Stimulated activated naive CD8-positive, alpha-beta T cell treated with anti-CD3 and anti-CD28 coated beads, Interleukin-15, Interleukin-2, amounts not matched to agents 100 U/mL and 50 U/mL, for 24 hours (primary cell): ENCODE measurements around the gene NDOR1.

ENCODE experiments used
- ATAC-seq: fragments of 150-1000 bp; cut with Tn5 transposase; one replicate; pipeline ENCODE4 v1.10.0; 2021
- DNase-seq: peaks from one replicate; pipeline ENCODE4 v3.0.0; 2021

NDOR1 gene

DNA sequence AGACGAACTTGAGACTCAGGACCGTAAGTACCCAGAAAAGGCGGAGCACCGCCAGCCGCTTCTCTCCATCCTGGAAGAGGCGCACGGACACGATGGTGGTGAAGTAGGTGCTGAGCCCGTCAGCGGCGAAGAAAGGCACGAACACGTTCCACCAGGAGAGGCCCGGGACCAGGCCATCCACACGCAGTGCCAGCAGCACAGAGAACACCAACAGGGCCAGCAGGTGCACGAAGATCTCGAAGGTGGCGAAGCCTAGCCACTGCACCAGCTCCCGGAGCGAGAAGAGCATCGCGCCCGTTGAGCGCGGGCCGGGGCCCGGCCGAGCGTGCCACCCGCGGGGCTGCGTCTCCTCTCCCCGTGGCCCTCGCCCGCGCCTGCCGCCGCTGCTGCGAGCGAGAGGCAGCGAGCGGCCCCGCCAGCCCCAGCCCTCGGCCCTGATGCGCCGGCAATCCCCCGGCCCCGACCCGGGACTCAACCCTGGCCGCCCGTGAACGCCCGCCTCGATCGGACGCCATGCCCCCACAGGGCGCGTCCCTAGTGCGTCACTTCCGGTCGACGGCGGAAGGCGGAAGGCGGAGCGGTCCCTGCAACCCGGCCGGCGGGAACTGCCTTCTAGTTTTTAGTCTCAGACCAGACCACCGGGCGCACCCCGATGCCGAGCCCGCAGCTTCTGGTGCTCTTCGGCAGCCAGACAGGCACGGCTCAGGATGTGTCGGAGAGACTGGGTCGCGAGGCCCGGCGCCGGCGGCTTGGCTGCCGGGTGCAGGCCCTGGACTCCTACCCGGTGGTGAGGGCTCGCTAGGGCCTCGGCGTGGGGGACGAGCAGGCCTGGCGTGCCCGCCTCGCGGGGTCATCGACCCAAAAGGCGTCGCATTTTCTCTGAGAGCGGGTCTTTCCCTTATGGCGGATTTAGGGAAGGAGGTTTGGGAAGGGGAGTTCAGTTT is at the start of gene NDOR1, which contains the start of gene TMEM203:
NDOR1 (plus strand) TSS at position 575 of the 944 bp plus-strand sequence; CDS start at position 653, 78 bp downstream.
TMEM203 (minus strand) TSS at position 523 of the 944 bp plus-strand sequence; CDS start at position 289, 234 bp downstream.
- ATAC-seq (peak; percentile 65), DNase-seq (peak; percentile 99)

DNA sequence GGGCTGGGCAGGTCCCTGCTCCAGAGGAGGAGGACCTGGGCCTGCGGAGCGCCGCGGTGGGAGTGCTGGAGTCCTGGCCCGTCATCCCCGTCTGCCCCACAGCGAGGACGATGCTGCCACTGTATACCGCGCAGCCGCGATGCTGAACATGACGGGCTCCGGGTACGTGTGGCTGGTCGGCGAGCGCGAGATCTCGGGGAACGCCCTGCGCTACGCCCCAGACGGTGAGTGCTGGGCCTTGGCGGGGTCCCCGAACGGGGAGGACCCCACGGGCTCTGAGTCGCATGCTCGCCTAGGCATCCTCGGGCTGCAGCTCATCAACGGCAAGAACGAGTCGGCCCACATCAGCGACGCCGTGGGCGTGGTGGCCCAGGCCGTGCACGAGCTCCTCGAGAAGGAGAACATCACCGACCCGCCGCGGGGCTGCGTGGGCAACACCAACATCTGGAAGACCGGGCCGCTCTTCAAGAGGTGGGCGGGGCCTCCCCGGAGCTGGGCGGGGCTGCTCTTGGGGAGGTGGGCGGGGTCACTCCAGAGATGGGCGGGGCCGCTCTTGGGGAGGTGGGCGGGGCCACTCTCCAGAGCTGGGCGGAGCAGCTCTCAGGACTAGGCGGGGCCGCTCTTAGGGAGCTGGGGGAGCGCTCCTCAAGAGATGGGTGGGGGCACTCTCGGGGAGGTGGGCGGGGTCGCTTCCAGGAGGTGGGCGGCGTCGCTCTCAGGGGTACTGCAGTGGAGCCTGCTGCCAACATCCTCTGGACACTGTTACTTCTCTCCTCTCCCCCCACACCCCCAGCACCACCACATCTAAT is 48.7 kb upstream of the NDOR1 start:
- DNase-seq, result peak; percentile 75
- peak; percentile 58 for ATAC-seq

DNA sequence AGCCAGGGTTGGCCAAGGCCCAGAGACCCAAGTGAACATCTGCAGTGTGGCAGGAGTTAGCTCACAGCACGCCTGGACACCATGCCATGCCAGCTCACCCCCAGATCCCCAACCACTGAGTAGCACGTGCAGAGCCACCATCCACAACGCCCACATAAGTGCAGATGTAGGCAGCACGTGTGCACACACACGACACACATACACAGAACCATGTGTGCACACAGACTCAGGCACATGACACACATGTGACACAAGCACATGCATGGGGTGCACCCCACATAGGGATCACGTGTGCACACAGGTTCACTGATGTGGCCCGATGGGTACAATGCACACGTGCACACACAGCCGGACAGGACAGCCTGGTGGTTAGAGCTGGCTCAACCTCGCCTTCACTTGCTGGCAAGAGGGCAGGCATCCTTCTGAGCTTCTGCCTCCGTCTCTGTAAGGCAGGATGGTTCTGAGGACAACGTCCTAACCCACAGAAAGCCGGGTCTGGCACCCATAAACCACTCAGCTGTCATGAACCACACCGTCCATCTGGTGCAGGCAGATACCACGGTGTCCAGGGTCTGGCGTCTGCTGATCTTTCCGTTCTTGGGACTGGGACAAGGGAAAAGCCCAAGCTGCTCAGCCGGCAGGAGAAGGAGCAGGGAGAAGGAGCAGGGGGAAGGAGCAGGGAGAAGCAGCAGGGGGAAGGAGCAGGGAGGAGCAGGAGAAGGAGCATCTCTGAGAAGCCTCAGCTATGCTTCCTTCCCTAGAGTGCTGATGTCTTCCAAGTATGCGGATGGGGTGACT is 47.7 kb upstream of the NDOR1 start:
- no peak for ATAC-seq

GRCh38 chr9:137158625-137159024 is 46.9 kb upstream of the NDOR1 start:
- DNase-seq (no peak), ATAC-seq (no peak)

More for the DNA sequence above, 47.7 kb upstream of the NDOR1 start:
- DNase-seq, result no peak

- ATAC-seq (no peak), DNase-seq (no peak)
Measured at GRCh38 chr9:137159105-137160053, 46.1 kb upstream of the NDOR1 start.

DNA sequence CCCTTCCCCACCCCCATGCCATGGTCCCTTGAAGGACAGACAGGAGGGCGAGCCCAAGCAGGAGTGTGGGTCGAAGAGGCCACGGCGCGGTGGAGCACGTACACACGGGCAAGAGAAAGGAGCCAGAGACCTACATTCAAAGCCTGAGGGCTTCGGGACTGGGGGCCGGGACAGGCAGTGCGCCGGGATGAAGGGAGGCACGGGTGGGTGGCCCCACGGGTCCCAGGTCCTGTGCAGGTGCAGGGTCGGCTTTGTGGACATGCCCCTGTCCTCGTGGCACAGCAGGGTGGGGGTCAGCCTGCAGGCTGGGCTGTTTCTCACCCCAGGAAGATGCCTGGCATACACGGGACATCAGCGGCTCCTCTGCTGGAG is 45.5 kb upstream of the NDOR1 start:
- no peak for ATAC-seq

GRCh38 chr9:137160716-137161557 is 44.6 kb upstream of the NDOR1 start:
- no peak for DNase-seq
- ATAC-seq, result no peak

More for the DNA sequence above, 45.5 kb upstream of the NDOR1 start:
- DNase-seq, result no peak

DNA sequence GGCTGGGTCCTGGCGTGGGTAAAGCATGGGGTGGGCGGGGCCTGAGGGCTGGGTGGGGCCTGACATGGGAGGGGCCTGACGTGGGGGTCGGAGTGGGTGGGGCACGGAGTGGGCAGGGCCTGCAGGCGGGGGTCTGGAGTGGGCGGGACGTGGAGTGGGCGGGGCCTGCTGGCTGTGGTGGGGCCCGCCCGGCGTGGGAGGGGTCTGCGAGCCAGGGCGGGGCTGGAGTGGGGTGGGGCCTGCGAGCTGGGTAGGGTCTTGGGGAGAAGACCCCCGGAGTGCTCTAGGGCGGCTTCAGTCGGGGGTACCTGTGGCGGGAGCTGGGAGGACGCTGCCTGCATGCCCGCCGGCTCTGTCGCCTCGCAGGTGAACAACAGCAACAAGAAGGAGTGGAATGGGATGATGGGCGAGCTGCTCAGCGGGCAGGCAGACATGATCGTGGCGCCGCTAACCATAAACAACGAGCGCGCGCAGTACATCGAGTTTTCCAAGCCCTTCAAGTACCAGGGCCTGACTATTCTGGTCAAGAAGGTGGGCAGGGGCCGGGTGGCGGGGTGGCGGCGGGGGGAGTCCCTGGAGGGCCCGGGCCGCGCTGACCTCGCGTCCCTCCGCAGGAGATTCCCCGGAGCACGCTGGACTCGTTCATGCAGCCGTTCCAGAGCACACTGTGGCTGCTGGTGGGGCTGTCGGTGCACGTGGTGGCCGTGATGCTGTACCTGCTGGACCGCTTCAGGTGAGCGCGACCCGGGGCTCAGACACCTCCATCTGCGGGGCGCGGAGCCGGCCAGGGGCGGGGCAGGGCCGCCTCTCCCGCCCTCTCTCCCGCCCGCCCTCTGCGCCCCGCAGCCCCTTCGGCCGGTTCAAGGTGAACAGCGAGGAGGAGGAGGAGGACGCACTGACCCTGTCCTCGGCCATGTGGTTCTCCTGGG is 43.7 kb upstream of the NDOR1 start:
- DNase-seq, result no peak
- no peak for ATAC-seq

DNA sequence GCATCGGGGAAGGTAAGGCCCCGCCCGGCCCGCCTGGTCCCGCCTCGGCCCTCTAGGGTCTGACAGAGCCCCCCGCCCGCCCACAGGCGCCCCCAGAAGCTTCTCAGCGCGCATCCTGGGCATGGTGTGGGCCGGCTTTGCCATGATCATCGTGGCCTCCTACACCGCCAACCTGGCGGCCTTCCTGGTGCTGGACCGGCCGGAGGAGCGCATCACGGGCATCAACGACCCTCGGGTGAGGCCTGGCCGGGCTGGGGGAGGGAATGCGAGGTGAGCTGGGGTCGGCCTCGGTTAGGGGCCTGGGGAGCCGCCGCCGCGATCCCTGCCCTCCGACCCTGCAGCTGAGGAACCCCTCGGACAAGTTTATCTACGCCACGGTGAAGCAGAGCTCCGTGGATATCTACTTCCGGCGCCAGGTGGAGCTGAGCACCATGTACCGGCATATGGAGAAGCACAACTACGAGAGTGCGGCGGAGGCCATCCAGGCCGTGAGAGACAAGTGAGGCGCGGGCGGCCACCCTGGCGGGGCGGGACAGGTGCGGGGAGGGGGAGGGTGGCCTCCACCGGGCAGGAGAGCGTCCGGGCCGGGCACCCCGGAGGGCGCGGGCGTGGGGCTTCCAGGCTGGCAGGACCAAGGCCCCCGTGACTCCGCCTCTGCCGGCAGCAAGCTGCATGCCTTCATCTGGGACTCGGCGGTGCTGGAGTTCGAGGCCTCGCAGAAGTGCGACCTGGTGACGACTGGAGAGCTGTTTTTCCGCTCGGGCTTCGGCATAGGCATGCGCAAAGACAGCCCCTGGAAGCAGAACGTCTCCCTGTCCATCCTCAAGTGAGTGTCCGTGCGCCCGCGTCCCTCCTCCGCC is 42.8 kb upstream of the NDOR1 start:
- ATAC-seq, result no peak
- DNase-seq, result no peak

DNA sequence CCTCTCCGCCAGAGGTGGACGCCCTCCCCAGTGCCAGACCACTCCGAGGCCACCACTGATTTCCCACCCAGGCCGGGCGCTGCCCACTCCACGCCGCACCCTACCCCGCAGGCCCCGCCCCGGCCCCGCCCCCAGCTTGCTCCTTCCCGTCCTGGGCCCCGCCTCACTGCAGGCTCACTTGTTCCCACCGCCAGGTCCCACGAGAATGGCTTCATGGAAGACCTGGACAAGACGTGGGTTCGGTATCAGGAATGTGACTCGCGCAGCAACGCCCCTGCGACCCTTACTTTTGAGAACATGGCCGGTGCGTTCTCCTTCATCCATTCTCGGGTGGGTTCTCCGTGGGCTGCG is 42.2 kb upstream of the NDOR1 start:
- no peak for DNase-seq
- no peak for ATAC-seq

DNA sequence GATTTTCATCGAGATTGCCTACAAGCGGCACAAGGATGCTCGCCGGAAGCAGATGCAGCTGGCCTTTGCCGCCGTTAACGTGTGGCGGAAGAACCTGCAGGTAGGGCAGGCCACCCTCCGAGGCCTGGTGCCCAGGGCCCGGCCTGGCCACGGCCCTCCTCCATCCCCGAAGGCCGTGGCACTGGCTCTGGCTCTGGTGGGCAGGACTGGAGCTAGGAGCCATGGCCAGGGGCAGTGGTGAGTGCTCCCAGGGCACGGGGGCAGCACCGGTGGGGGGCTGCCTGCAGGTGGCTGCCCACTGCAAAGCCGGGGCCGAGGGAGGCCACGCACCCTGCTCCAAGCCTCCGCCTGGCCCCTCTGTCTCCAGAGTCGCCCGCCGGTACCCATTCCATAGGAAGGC is 41.7 kb upstream of the NDOR1 start:
- DNase-seq (no peak), ATAC-seq (no peak)

DNA sequence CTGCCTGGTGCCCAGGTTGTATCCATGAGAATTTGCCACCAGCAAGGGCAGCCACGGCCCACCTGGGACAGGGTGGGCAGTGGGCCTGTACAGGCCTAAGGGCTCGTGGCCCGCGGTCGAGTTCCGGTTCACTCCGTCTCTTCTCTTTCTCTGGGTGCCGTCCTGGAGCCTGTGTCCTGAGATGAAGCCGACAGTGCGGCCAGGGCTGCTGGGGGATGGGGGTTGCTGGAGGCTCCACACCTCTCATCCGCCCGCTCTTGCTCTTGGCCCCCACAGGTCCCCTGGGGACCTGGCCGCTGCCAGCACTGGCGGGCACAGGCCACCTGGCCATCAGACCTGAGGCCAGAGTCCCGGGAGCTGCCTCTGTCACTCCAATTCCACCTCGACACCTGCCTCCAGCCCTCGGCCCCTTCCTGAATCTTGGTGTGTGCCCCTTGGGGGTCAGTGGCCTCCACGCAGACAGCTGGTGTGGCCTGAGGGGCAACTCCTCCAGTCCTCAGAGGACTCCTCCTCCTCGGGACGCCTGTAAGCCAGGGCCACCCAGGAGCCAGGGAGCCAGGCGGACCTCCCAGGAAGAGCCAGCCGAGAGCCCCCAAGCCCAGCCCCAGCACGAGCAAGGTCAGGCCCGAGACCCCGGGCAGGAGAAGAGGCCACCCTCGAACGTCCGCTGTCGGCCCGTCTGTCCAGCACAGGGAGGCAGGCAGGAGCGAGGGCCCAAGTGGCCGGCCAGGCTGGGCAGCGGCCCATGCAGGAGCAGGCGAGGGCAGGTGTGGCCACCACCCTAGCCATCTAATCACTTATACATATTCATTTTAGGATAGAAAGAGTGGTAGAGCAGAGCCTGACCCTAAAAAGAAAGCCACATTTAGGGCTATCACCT is 40.9 kb upstream of the NDOR1 start:
- ATAC-seq (no peak), DNase-seq (no peak)

DNA sequence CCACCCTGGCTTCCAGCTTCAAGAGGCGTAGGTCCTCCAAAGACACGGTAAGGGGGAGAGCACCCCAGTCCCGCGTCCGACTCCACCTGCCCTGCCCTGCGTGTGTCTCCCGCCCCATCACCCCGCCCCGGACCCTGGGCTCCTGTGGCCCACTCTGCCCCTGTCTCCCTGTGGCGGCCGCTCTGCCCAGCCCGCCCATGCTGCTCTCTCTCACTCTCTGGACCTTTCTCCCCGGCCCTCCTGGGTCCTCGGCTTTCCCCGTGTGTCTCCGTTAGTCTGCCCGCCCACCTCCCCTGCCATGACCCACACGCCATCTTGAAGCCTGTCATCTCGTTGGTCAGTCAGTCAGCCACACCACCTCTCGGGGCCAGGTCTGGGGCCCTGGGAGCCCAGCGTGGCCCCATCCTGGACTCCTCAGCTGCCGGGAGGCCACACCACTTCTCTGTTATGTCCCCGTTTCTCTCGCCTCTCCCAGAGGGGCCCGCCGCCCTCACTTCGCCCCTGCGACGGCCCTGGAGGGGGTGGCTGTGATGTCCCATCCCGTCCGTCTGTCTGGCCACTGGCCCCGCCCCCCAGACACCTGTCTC is 40.2 kb upstream of the NDOR1 start:
- ATAC-seq, result no peak
- no peak for DNase-seq

DNA sequence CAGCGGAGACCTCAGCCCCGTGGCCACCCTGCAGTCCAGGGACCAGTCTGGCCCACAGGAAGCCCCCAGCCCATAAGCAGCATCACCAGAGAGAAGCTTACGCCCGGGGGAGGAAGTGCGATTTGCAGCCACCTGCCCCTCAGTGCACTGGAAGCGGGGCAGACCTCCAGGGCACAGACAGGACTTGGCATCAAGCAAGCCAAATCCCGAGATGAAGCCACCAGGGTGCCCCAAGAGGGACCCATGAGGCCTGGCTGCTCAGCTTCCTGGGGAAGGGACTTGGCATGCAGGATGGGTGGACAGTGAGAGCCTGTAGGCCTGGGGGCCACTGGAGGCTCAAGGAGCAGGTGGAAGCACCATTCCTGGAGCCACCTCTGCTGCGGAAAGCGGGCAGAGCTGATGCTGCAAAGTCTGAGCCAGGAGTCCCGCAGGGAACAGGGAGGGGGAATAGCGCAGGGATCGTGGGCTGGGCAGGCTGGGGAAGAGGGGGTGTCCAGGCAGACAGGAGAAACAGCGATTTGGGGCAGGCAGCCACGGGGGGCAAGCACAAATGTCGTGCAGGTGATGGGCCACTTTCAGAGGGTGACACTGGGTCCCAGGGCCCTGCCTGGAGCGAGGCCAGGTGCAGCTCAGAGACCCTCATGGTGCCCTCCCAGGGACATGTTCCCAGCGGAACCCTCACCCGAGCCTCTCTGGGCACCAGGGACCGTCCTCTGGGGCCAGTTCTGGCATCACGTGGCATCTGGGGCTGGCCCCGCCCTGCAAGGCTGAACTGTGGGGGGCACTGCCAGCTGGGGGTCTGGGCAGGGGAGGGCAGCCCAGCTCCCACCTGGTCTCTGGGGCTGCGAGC is 38.9 kb upstream of the NDOR1 start:
- no peak for DNase-seq
- ATAC-seq, result no peak

DNA sequence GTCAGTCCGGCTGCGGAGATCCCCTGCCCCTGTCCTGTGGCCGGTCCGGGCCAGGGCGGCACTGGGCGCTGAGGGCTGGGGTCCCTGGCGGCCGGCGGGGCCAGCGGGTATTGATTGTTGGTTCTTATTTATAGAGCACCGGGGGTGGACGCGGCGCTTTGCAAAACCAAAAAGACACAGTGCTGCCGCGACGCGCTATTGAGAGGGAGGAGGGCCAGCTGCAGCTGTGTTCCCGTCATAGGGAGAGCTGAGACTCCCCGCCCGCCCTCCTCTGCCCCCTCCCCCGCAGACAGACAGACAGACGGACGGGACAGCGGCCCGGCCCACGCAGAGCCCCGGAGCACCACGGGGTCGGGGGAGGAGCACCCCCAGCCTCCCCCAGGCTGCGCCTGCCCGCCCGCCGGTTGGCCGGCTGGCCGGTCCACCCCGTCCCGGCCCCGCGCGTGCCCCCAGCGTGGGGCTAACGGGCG is 38.2 kb upstream of the NDOR1 start:
- no peak for DNase-seq
- no peak for ATAC-seq
